Measurements from ENCODE around the gene KIAA0586.
"Not testable (repeated sequence)": the region's sequence is repeated elsewhere in the genome, so short reads cannot be mapped to it uniquely, and the experiment has no call there.

The KIAA0586 gene

GRCh38 chr14:58543253-58543652 lies 115.7 kb downstream of the KIAA0586 start:
- no peak for DNase-seq (ENCODE audit: low read depth in 1 of 2, low spot score in 1 of 2)

GRCh38 chr14:58547649-58548048 lies 120.1 kb downstream of the KIAA0586 start:
- DNase-seq (ENCODE audit: low read depth in 1 of 2, low spot score in 1 of 2) = no peak

GRCh38 chr14:58549105-58549757 lies 121.7 kb downstream of the KIAA0586 start:
- no peak for DNase-seq (ENCODE audit: low read depth in 1 of 2, low spot score in 1 of 2)

GRCh38 chr14:58553959-58554358 lies 126.4 kb downstream of the KIAA0586 start:
- DNase-seq (ENCODE audit: low read depth in 1 of 2, low spot score in 1 of 2) = no peak

- DNase-seq (ENCODE audit: low read depth in 1 of 2, low spot score in 1 of 2) = no peak
Observed at GRCh38 chr14:58555647-58556046, 128.1 kb downstream of the KIAA0586 start.

- no peak for DNase-seq (ENCODE audit: low read depth in 1 of 2, low spot score in 1 of 2)
Observed at GRCh38 chr14:58557242-58557641, 129.7 kb downstream of the KIAA0586 start.

GRCh38 chr14:58560208-58560607 lies 132.7 kb downstream of the KIAA0586 start:
- DNase-seq (ENCODE audit: low read depth in 1 of 2, low spot score in 1 of 2) = no peak

GRCh38 chr14:58562141-58562540 lies 134.6 kb downstream of the KIAA0586 start:
- DNase-seq (ENCODE audit: low read depth in 1 of 2, low spot score in 1 of 2) = no peak

GRCh38 chr14:58563978-58564377 lies 136.5 kb downstream of the KIAA0586 start:
- no peak for DNase-seq (ENCODE audit: low read depth in 1 of 2, low spot score in 1 of 2)

GRCh38 chr14:58565832-58566231 lies 138.3 kb downstream of the KIAA0586 start:
- DNase-seq (ENCODE audit: low read depth in 1 of 2, low spot score in 1 of 2) = no peak

GRCh38 chr14:58566979-58567378 lies 139.5 kb downstream of the KIAA0586 start:
- DNase-seq (ENCODE audit: low read depth in 1 of 2, low spot score in 1 of 2) = no peak

- DNase-seq (ENCODE audit: low read depth in 1 of 2, low spot score in 1 of 2) = no peak
Observed at GRCh38 chr14:58568322-58568721, 140.8 kb downstream of the KIAA0586 start.

GRCh38 chr14:58571256-58571655 lies 143.7 kb downstream of the KIAA0586 start:
- no peak for DNase-seq (ENCODE audit: low read depth in 1 of 2, low spot score in 1 of 2)

- peak in 1 of 2 donors; percentile 1 for DNase-seq (ENCODE audit: low read depth in 1 of 2, low spot score in 1 of 2)
Observed at GRCh38 chr14:58571769-58572472, 144.4 kb downstream of the KIAA0586 start.

- no peak for DNase-seq (ENCODE audit: low read depth in 1 of 2, low spot score in 1 of 2)
Observed at GRCh38 chr14:58572473-58572853, 144.9 kb downstream of the KIAA0586 start.

- DNase-seq (ENCODE audit: low read depth in 1 of 2, low spot score in 1 of 2) = no peak
Observed at GRCh38 chr14:58572863-58573262, 145.3 kb downstream of the KIAA0586 start.

GRCh38 chr14:58574623-58575022 lies 147.1 kb downstream of the KIAA0586 start:
- DNase-seq (ENCODE audit: low read depth in 1 of 2, low spot score in 1 of 2) = no peak

- DNase-seq (ENCODE audit: low read depth in 1 of 2, low spot score in 1 of 2) = no peak
Observed at GRCh38 chr14:58575956-58576355, 148.4 kb downstream of the KIAA0586 start.

- DNase-seq (ENCODE audit: low read depth in 1 of 2, low spot score in 1 of 2) = not testable (repeated sequence)
Observed at GRCh38 chr14:58580035-58580434, 152.5 kb downstream of the KIAA0586 start.

GRCh38 chr14:58581389-58581788 lies 153.9 kb downstream of the KIAA0586 start:
- not testable (repeated sequence) for DNase-seq (ENCODE audit: low read depth in 1 of 2, low spot score in 1 of 2)

GRCh38 chr14:58584383-58584782 lies 156.9 kb downstream of the KIAA0586 start:
- DNase-seq (ENCODE audit: low read depth in 1 of 2, low spot score in 1 of 2) = no peak

GRCh38 chr14:58587271-58587670 lies 159.8 kb downstream of the KIAA0586 start:
- no peak for DNase-seq (ENCODE audit: low read depth in 1 of 2, low spot score in 1 of 2)

- not testable (repeated sequence) for DNase-seq (ENCODE audit: low read depth in 1 of 2, low spot score in 1 of 2)
Observed at GRCh38 chr14:58588321-58588720, 160.8 kb downstream of the KIAA0586 start.
